SK-N-SH (cell line): ENCODE results near the gene NRBF2. TPM values are rescaled to one million over a fixed set of nuclear protein-coding genes. Genes with fewer than 3 reads are reported as not detected.

ENCODE experiments used
- CTCF ChIA-PET: fragments of 300-600, 350-600 bp; formaldehyde crosslinking; extraction: SDS; loops from one replicate; lab custom pipeline; 2021; lab: Yijun Ruan, JAX
- POLR2A ChIA-PET: fragments of 350-600 bp; sonication (Branson Sonifier 250); formaldehyde crosslinking; extraction: SDS; loops from one replicate; lab custom pipeline; 2020; ENCODE audit warnings: antibody characterized with exemption, inconsistent platforms; lab: Yijun Ruan, JAX
- DNase-seq: peaks from one replicate; pipeline ENCODE4 v3.0.0; 2012
- H2AFZ ChIP-seq: fragments of 200-600 bp; sonication (generic); 2 replicates; pipeline ENCODE4 v1.8.1; 2016; ENCODE audit warnings: antibody characterized with exemption, mild to moderate bottlenecking, low read depth
- H3F3A ChIP-seq: fragments of 200-600 bp; sonication (generic); replicated peaks from 2 replicates; pipeline ENCODE3; 2016; ENCODE audit warnings: antibody characterized with exemption, mild to moderate bottlenecking; ENCODE audit not compliant: insufficient read depth
- H3K27ac ChIP-seq, 2 experiments: fragments of 200-500 bp in 1 of 2; fragments of 200-600 bp in 1 of 2; sonication (Bioruptor generic) in 1 of 2; sonication (generic), shearing (Covaris generic) in 1 of 2; 2 replicates each; pipeline versions ENCODE4 v1.5.1 to v1.6.1; 2014 to 2016; ENCODE audit warnings: low read depth in 2 of 2, inconsistent platforms in 1 of 2, low read length in 1 of 2, mild to moderate bottlenecking in 1 of 2, mixed read lengths in 1 of 2
- H3K27me3 ChIP-seq: fragments of 200-600 bp; sonication (generic), shearing (Covaris generic); 2 replicates; pipeline ENCODE4 v1.6.1; 2016; ENCODE audit warnings: mixed run types; ENCODE audit not compliant: insufficient read depth
- H3K36me3 ChIP-seq, 2 experiments: fragments of 200-500 bp in 1 of 2; fragments of 200-600 bp in 1 of 2; sonication (Bioruptor generic) in 1 of 2; sonication (generic) in 1 of 2; replicated peaks in 1 of 2; 2 replicates each; pipeline versions ENCODE3 to v1.5.1; 2014 to 2016; ENCODE audit warnings: low read length in 1 of 2, mild to moderate bottlenecking in 1 of 2; ENCODE audit not compliant: insufficient read depth in 2 of 2, control insufficient read depth in 1 of 2
- H3K4me1 ChIP-seq, 2 experiments: fragments of 200-500 bp in 1 of 2; fragments of 200-600 bp in 1 of 2; sonication (Bioruptor generic) in 1 of 2; sonication (generic), shearing (Covaris generic) in 1 of 2; 2 replicates each; pipeline versions ENCODE4 v1.5.1 to v1.6.1; 2014 to 2016; ENCODE audit warnings: low read depth in 1 of 2, low read length in 1 of 2, mixed run types in 1 of 2; ENCODE audit not compliant: insufficient read depth in 2 of 2, control insufficient read depth in 1 of 2
- H3K4me2 ChIP-seq: fragments of 200-600 bp; sonication (generic), shearing (Covaris generic); 2 replicates; pipeline ENCODE4 v1.6.1; 2017; ENCODE audit warnings: mixed run types
- H3K4me3 ChIP-seq, 2 experiments: fragments of 200-500 bp in 1 of 2; fragments of 200-600 bp in 1 of 2; sonication (Bioruptor generic) in 1 of 2; sonication (generic), shearing (Covaris generic) in 1 of 2; 2 replicates each; pipeline versions ENCODE4 v1.5.1 to v1.8.1; 2014 to 2016; ENCODE audit warnings: low read depth in 2 of 2, inconsistent platforms in 1 of 2, low read length in 1 of 2, mild to moderate bottlenecking in 1 of 2, mixed read lengths in 1 of 2, moderate library complexity in 1 of 2
- H3K79me2 ChIP-seq: fragments of 200-600 bp; sonication (generic); 2 replicates; pipeline ENCODE4 v1.8.1; 2017; ENCODE audit warnings: mild to moderate bottlenecking; ENCODE audit not compliant: insufficient read depth
- H3K9ac ChIP-seq: fragments of 200-600 bp; sonication (generic); 2 replicates; pipeline ENCODE4 v1.6.1; 2017; ENCODE audit warnings: mixed run types
- H3K9me2 ChIP-seq: fragments of 200-600 bp; sonication (generic); 2 replicates; pipeline ENCODE4 v1.6.1; 2017; ENCODE audit warnings: mixed run types
- H3K9me3 ChIP-seq: fragments of 200-600 bp; sonication (generic); 2 replicates; pipeline ENCODE4 v1.6.1; 2017; ENCODE audit warnings: mixed run types, mild to moderate bottlenecking, moderate library complexity
- H4K20me1 ChIP-seq: fragments of 200-600 bp; sonication (generic); 2 replicates; pipeline ENCODE4 v1.6.1; 2017; ENCODE audit warnings: mild to moderate bottlenecking, mixed run types; ENCODE audit not compliant: insufficient read depth
- ELF1 ChIP-seq: IDR thresholded peaks from 2 replicates; pipeline ENCODE4 v1.4.0; 2012
- EP300 ChIP-seq, 2 experiments: IDR thresholded peaks; 2 replicates each; pipeline versions ENCODE4 v1.4.0 to v1.6.1; 2012; ENCODE audit warnings: borderline replicate concordance in 1 of 2, low read depth in 1 of 2, low read length in 1 of 2
- GABPA ChIP-seq: IDR thresholded peaks from 2 replicates; pipeline ENCODE4 v1.4.0; 2012; ENCODE audit warnings: low read depth, mild to moderate bottlenecking
- IRF3 ChIP-seq: fragments of 150-350 bp; IDR thresholded peaks from 2 replicates; pipeline ENCODE4 v1.6.1; 2016; ENCODE audit warnings: mild to moderate bottlenecking, low read depth, low read length
- MAX ChIP-seq: IDR thresholded peaks from 2 replicates; pipeline ENCODE4 v1.4.0; 2012; ENCODE audit warnings: low read depth
- MEF2A ChIP-seq: IDR thresholded peaks from 2 replicates; pipeline ENCODE4 v1.4.0; 2012; ENCODE audit warnings: low read depth, borderline replicate concordance
- NRF1 ChIP-seq: IDR thresholded peaks from 2 replicates; pipeline ENCODE4 v1.6.1; 2012; ENCODE audit warnings: low read depth, mild to moderate bottlenecking, low read length
- PBX3 ChIP-seq: IDR thresholded peaks from 2 replicates; pipeline ENCODE4; 2012
- POLR2AphosphoS5 ChIP-seq: IDR thresholded peaks from 2 replicates; pipeline ENCODE4 v1.6.1; 2012; ENCODE audit warnings: low read depth, low read length
- RAD21 ChIP-seq: IDR thresholded peaks from 2 replicates; pipeline ENCODE4 v1.6.1; 2012; ENCODE audit warnings: mild to moderate bottlenecking, low read length
- RFX5 ChIP-seq: IDR thresholded peaks from 2 replicates; pipeline ENCODE4 v1.6.1; 2012; ENCODE audit warnings: mild to moderate bottlenecking, improper control_type of control experiment, low read length
- SMC3 ChIP-seq: IDR thresholded peaks from 2 replicates; pipeline ENCODE4 v1.6.1; 2012; ENCODE audit warnings: low read depth, low read length, improper control_type of control experiment
- TCF12 ChIP-seq: IDR thresholded peaks from 2 replicates; pipeline ENCODE4 v1.4.0; 2012
- USF2 ChIP-seq: fragments of 150-350 bp; IDR thresholded peaks from 2 replicates; pipeline ENCODE4 v1.6.1; 2017; ENCODE audit warnings: antibody characterized with exemption, low read length, low read depth, borderline replicate concordance
- WGBS: methylation state at CpG from one replicate; pipeline ENCODE4 v1.1.6; 2017; ENCODE audit warnings: low lambda C conversion rate; 5-methylcytosine and 5-hydroxymethylcytosine counted together
- polyA plus RNA-seq, 3 experiments: library from polyadenylated mRNA; depleted of rRNA; stranded (reverse); fragments of >200 nt; gene quantifications; 2 replicates each; pipeline ENCODE4 v1.2.3, GENCODE V29; 2012
- TF ChIP-seq, protein P1 (sequence below): IDR thresholded peaks from 2 replicates; pipeline ENCODE4 v1.6.1; 2012; ENCODE audit warnings: mild to moderate bottlenecking, low read depth, low read length, moderate library complexity
- TF ChIP-seq, protein P2 (sequence below): IDR thresholded peaks from 2 replicates; pipeline ENCODE4 v1.4.0; 2012; ENCODE audit warnings: low read depth, borderline replicate concordance

The NRBF2 gene
- polyA plus RNA-seq, 1 of the 3 experiments (the other 2 are of a cell fraction): 8.9 TPM

DNA sequence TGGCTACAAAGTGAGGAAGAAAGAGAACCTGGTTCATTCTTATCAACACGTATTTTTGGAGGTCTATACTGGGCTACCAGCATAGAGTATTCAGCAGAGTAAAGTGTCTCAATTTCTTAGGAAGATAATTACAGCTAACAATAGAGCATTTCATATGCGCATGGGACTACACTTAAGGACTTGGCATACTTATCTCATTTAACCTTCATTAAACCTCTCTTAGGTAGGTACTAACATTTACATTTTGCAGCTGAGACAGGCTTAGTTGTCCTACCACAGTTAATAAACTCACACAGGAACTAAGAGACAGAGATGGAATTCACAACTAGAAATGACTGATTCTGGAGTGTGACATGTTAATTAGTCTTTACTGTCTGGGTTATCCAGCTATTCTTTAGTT lies 66.6 kb downstream of the NRBF2 start:
- Histone ChIP-seq H3K4me3 (no peak overlapping the region), H3K27me3 (no peaks in the 10 kb centered on the region), H3K4me1 (peaks cover 0 to 18% of the 10 kb centered on the region in 2 experiments; a peak in 2 of 4 replicates), H3K79me2 (peaks cover 35% of the 10 kb centered on the region), H2AFZ (no peak overlapping the region), H3F3A (peaks cover 17% of the 10 kb centered on the region), H3K9me3 (no peaks in the 10 kb centered on the region), H3K9ac (no peak overlapping the region), H3K36me3 (peaks cover 65 to 71% of the 10 kb centered on the region in 2 experiments), H4K20me1 (peaks cover 4% of the 10 kb centered on the region; the same call in 1 of the 2 replicates), H3K9me2 (no peaks in the 10 kb centered on the region), H3K27ac (no peak overlapping the region), H3K4me2 (no peak overlapping the region)
- no peak for DNase-seq
- CTCF ChIA-PET: interaction anchor here (1.0 to 2.4 kb wide), 4 partner anchors 17 to 521 kb away, joined by 3 to 8 read pairs (median 5); no protein-coding TSS in a partner anchor
- TF ChIP-seq, protein P1, sequence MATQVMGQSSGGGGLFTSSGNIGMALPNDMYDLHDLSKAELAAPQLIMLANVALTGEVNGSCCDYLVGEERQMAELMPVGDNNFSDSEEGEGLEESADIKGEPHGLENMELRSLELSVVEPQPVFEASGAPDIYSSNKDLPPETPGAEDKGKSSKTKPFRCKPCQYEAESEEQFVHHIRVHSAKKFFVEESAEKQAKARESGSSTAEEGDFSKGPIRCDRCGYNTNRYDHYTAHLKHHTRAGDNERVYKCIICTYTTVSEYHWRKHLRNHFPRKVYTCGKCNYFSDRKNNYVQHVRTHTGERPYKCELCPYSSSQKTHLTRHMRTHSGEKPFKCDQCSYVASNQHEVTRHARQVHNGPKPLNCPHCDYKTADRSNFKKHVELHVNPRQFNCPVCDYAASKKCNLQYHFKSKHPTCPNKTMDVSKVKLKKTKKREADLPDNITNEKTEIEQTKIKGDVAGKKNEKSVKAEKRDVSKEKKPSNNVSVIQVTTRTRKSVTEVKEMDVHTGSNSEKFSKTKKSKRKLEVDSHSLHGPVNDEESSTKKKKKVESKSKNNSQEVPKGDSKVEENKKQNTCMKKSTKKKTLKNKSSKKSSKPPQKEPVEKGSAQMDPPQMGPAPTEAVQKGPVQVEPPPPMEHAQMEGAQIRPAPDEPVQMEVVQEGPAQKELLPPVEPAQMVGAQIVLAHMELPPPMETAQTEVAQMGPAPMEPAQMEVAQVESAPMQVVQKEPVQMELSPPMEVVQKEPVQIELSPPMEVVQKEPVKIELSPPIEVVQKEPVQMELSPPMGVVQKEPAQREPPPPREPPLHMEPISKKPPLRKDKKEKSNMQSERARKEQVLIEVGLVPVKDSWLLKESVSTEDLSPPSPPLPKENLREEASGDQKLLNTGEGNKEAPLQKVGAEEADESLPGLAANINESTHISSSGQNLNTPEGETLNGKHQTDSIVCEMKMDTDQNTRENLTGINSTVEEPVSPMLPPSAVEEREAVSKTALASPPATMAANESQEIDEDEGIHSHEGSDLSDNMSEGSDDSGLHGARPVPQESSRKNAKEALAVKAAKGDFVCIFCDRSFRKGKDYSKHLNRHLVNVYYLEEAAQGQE: no peak
- TF ChIP-seq POLR2AphosphoS5 (no peak), RAD21 (no peak), ELF1 (no peak), SMC3 (no peak), USF2 (no peak), RFX5 (no peak), NRF1 (no peak), GABPA (no peak), MEF2A (no peak), IRF3 (no peak), EP300 (IDR thresholded peaks at IDR 0.05; ENCODE audit: borderline replicate concordance in 1 of 2, low read depth in 1 of 2, low read length in 1 of 2) (no peak), MAX (no peak), TCF12 (no peak), PBX3 (no peak)
- TF ChIP-seq, protein P2, sequence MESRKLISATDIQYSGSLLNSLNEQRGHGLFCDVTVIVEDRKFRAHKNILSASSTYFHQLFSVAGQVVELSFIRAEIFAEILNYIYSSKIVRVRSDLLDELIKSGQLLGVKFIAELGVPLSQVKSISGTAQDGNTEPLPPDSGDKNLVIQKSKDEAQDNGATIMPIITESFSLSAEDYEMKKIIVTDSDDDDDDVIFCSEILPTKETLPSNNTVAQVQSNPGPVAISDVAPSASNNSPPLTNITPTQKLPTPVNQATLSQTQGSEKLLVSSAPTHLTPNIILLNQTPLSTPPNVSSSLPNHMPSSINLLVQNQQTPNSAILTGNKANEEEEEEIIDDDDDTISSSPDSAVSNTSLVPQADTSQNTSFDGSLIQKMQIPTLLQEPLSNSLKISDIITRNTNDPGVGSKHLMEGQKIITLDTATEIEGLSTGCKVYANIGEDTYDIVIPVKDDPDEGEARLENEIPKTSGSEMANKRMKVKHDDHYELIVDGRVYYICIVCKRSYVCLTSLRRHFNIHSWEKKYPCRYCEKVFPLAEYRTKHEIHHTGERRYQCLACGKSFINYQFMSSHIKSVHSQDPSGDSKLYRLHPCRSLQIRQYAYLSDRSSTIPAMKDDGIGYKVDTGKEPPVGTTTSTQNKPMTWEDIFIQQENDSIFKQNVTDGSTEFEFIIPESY: no peak
- 96% methylated on average over 2 of the region's 2 CpGs for WGBS
- POLR2A ChIA-PET: no interaction called here
